Measurements from ENCODE around the gene TSPAN17.

DNA sequence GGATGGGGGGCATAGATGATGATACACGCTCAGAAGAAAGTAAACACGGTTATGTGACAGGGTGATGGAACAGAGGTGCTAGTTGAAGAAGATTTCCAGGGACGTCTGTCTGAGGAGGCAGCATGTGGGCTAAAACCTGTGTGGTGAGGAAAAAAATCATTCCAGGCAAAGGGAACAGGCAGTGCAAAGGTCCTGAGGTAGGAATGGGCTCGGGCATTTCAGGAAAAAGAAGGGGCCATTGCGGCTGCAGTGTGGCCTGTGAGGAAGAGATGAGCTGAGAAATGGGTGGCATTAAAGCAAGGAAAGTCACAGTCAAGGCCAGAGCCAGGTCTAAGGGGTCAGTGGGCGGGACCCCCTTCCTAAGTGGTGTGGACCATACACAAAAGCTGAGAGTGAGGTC is 18.2 kb downstream of the TSPAN17 start:
- no peak for TF ChIP-seq POLR2A (IDR thresholded peaks at IDR 0.05)
- TF ChIP-seq, protein P1, sequence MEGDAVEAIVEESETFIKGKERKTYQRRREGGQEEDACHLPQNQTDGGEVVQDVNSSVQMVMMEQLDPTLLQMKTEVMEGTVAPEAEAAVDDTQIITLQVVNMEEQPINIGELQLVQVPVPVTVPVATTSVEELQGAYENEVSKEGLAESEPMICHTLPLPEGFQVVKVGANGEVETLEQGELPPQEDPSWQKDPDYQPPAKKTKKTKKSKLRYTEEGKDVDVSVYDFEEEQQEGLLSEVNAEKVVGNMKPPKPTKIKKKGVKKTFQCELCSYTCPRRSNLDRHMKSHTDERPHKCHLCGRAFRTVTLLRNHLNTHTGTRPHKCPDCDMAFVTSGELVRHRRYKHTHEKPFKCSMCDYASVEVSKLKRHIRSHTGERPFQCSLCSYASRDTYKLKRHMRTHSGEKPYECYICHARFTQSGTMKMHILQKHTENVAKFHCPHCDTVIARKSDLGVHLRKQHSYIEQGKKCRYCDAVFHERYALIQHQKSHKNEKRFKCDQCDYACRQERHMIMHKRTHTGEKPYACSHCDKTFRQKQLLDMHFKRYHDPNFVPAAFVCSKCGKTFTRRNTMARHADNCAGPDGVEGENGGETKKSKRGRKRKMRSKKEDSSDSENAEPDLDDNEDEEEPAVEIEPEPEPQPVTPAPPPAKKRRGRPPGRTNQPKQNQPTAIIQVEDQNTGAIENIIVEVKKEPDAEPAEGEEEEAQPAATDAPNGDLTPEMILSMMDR (IDR thresholded peaks at IDR 0.05) = no peak

Measured in esophagus squamous epithelium (tissue), 4 donors.